GM23338 (cell line): ENCODE results near the gene CAP1. TPM values are rescaled to one million over a fixed set of nuclear protein-coding genes. Genes with fewer than 3 reads are reported as not detected.

ENCODE experiments used
- ATAC-seq: fragments of 200-7000 bp; cut with Tn5 transposase; 3 replicates; pipeline ENCODE4 v1.9.1; 2020
- DNase-seq: peaks from one replicate; pipeline ENCODE4 v3.0.0-alpha.2; 2015; ENCODE audit warnings: low spot score
- H2AFZ ChIP-seq: fragments of 200-600 bp; sonication (generic); 2 replicates; pipeline ENCODE4 v1.8.0; 2016; ENCODE audit warnings: antibody characterized with exemption, mild to moderate bottlenecking, moderate library complexity
- H3F3A ChIP-seq: fragments of 200-600 bp; sonication (generic); replicated peaks from 2 replicates; pipeline ENCODE4 v1.8.0; 2017; ENCODE audit warnings: antibody characterized with exemption, mixed run types, low read depth
- H3K27ac ChIP-seq: fragments of 200-600 bp; sonication (generic); 2 replicates; pipeline ENCODE4 v1.6.1; 2016; ENCODE audit warnings: low read depth
- H3K27me3 ChIP-seq: fragments of 200-600 bp; sonication (generic); 2 replicates; pipeline ENCODE4 v1.8.0; 2016; ENCODE audit warnings: mild to moderate bottlenecking, mixed run types, moderate library complexity; ENCODE audit not compliant: insufficient read depth
- H3K36me3 ChIP-seq: fragments of 200-600 bp; sonication (generic); 2 replicates; pipeline ENCODE4 v1.8.0; 2016; ENCODE audit warnings: mild to moderate bottlenecking; ENCODE audit not compliant: insufficient read depth
- H3K4me1 ChIP-seq: fragments of 200-600 bp; sonication (generic); 2 replicates; pipeline ENCODE4 v1.8.0; 2016; ENCODE audit warnings: mild to moderate bottlenecking, moderate library complexity; ENCODE audit not compliant: insufficient read depth
- H3K4me2 ChIP-seq: fragments of 200-600 bp; sonication (generic); 2 replicates; pipeline ENCODE4 v1.7.1; 2017; ENCODE audit warnings: mixed run types
- H3K4me3 ChIP-seq: fragments of 200-600 bp; sonication (generic); 2 replicates; pipeline ENCODE4 v1.6.1; 2016; ENCODE audit warnings: mixed run types
- H3K79me2 ChIP-seq: fragments of 200-600 bp; sonication (generic); replicated peaks from 2 replicates; pipeline ENCODE4 v1.8.0; 2017; ENCODE audit warnings: mild to moderate bottlenecking; ENCODE audit not compliant: insufficient read depth
- H3K9me2 ChIP-seq: fragments of 200-600 bp; sonication (generic); 2 replicates; pipeline ENCODE4 v1.8.0; 2017; ENCODE audit not compliant: insufficient read depth
- H4K20me1 ChIP-seq: fragments of 200-600 bp; sonication (generic); replicated peaks from 2 replicates; pipeline ENCODE4 v1.8.0; 2017; ENCODE audit warnings: mild to moderate bottlenecking; ENCODE audit not compliant: insufficient read depth
- H3K27ac Mint-ChIP-seq: 2 replicates; pipeline ENCODE4 v1.8.0; 2020; ENCODE audit warnings: inconsistent platforms, mild to moderate bottlenecking, moderate library complexity, mixed read lengths
- H3K27me3 Mint-ChIP-seq: 3 replicates; pipeline ENCODE4 v1.8.0; 2022; ENCODE audit warnings: low read depth, mild to moderate bottlenecking, moderate library complexity, mixed read lengths, inconsistent platforms; ENCODE audit not compliant: insufficient read depth, poor library complexity
- H3K36me3 Mint-ChIP-seq: 3 replicates; pipeline ENCODE4 v1.8.0; 2021; ENCODE audit warnings: low read depth, mild to moderate bottlenecking, inconsistent platforms, moderate library complexity, mixed read lengths
- H3K4me1 Mint-ChIP-seq: 3 replicates; pipeline ENCODE4 v1.8.0; 2020; ENCODE audit warnings: mild to moderate bottlenecking, inconsistent platforms, mixed read lengths
- H3K4me3 Mint-ChIP-seq: 3 replicates; pipeline ENCODE4 v1.8.0; 2021; ENCODE audit warnings: moderate library complexity, mild to moderate bottlenecking, inconsistent platforms, mixed read lengths
- H3K9me3 Mint-ChIP-seq: 3 replicates; pipeline ENCODE4 v1.8.0; 2020; ENCODE audit warnings: moderate library complexity, mild to moderate bottlenecking, inconsistent platforms, mixed read lengths
- CTCF ChIP-seq, 2 experiments: fragments of 200-600 bp in 1 of 2; sonication (generic) in 1 of 2; conservative IDR thresholded peaks; 2 replicates each; pipeline versions ENCODE4 v1.5.1 to v1.6.1; 2016 to 2017; ENCODE audit warnings: antibody characterized with exemption in 2 of 2, low read depth in 2 of 2, mild to moderate bottlenecking in 2 of 2, moderate library complexity in 1 of 2
- ETS1 ChIP-seq: IDR thresholded peaks from 2 replicates; pipeline ENCODE4 v1.6.1; 2016; ENCODE audit warnings: antibody characterized with exemption
- EZH2 ChIP-seq: fragments of 200-600 bp; sonication (generic); IDR thresholded peaks from one replicate; pipeline ENCODE4 v1.8.0; 2017; ENCODE audit warnings: antibody characterized with exemption, mild to moderate bottlenecking, low read depth; ENCODE audit not compliant: unreplicated experiment
- JUNB ChIP-seq: IDR thresholded peaks from one replicate; pipeline ENCODE4 v1.6.1; 2016; ENCODE audit warnings: antibody characterized with exemption; ENCODE audit not compliant: unreplicated experiment
- NANOG ChIP-seq: IDR thresholded peaks from 2 replicates; pipeline ENCODE4 v1.6.1; 2016; ENCODE audit warnings: antibody characterized with exemption, borderline replicate concordance
- POLR2AphosphoS5 ChIP-seq: IDR thresholded peaks from 2 replicates; pipeline ENCODE4 v1.6.1; 2016; ENCODE audit warnings: antibody characterized with exemption, low read depth
- REST ChIP-seq: IDR thresholded peaks from one replicate; pipeline ENCODE4 v1.6.1; 2018; ENCODE audit warnings: antibody characterized with exemption; ENCODE audit not compliant: unreplicated experiment
- STAT1 ChIP-seq: IDR thresholded peaks from one replicate; pipeline ENCODE4 v1.6.1; 2016; ENCODE audit warnings: antibody characterized with exemption; ENCODE audit not compliant: unreplicated experiment
- ZNF331 ChIP-seq: fragments of 250-450 bp; sonication (Bioruptor Pico); IDR thresholded peaks from 2 replicates; pipeline ENCODE4 v1.5.0; 2020; ENCODE audit warnings: low read depth, mild to moderate bottlenecking, moderate library complexity
- polyA plus RNA-seq: library from polyadenylated mRNA; unstranded; fragments of >200 nt; fragmentation: Nextera tagmentation; extraction: Ambion mirVana; gene quantifications from 2 replicates; pipeline ENCODE4 v1.2.1, GENCODE V29; 2016
- total RNA-seq: library from RNA; depleted of rRNA; stranded (reverse); fragments of >200 nt; shearing (Covaris generic); gene quantifications from 2 replicates; pipeline ENCODE4 v1.2.3, GENCODE V29; 2014

The CAP1 gene
- total and polyA plus RNA-seq, 2 experiments from 2014 or later = 133 to 254 TPM

- Mint-ChIP-seq H3K27ac (no peak overlapping the region), H3K9me3 (peaks cover 5% of the 10 kb centered on the region; the same call in 2 of the 3 replicates), H3K4me1 (peaks cover 11% of the 10 kb centered on the region; the same call in 2 of the 3 replicates), H3K27me3 (no peaks in the 10 kb centered on the region), H3K36me3 (peaks cover 3% of the 10 kb centered on the region; the same call in 2 of the 3 replicates), H3K4me3 (no peak overlapping the region)
- Histone ChIP-seq H4K20me1 (no peaks in the 10 kb centered on the region), H3K4me2 (no peak overlapping the region), H3K27ac (0 out of 2 replicates have a peak overlapping the region, but pooled peaks have one; percentile 12), H3K4me1 (no peaks in the 10 kb centered on the region), H2AFZ (no peak overlapping the region), H3K27me3 (no peaks in the 10 kb centered on the region), H3K79me2 (no peaks in the 10 kb centered on the region), H3K36me3 (no peaks in the 10 kb centered on the region), H3K9me2 (peaks cover 4% of the 10 kb centered on the region; the same call in 1 of the 2 replicates), H3F3A (no peaks in the 10 kb centered on the region), H3K4me3 (no peak overlapping the region)
- DNase-seq (no peak), ATAC-seq (no peak)
- no peak for TF ChIP-seq POLR2AphosphoS5
Measured at GRCh38 chr1:40003156-40004093, 37.1 kb upstream of the CAP1 start.

GRCh38 chr1:40004857-40005256 is 35.7 kb upstream of the CAP1 start:
- peak; percentile 66 for DNase-seq
- Histone ChIP-seq H3K9me2 (peaks cover 4% of the 10 kb centered on the region; the same call in 1 of the 2 replicates), H3K4me3 (no peak overlapping the region), H2AFZ (no peak overlapping the region), H3K36me3 (no peaks in the 10 kb centered on the region), H3K27me3 (no peaks in the 10 kb centered on the region), H3K79me2 (no peaks in the 10 kb centered on the region), H3F3A (no peaks in the 10 kb centered on the region), H3K4me1 (no peaks in the 10 kb centered on the region), H3K4me2 (no peak overlapping the region), H4K20me1 (no peaks in the 10 kb centered on the region), H3K27ac (no peak overlapping the region)
- Mint-ChIP-seq H3K36me3 (no peaks in the 10 kb centered on the region), H3K27ac (no peak overlapping the region), H3K27me3 (no peaks in the 10 kb centered on the region), H3K9me3 (no peaks in the 10 kb centered on the region), H3K4me3 (no peak overlapping the region), H3K4me1 (peaks cover 11% of the 10 kb centered on the region; the same call in 2 of the 3 replicates)
- ATAC-seq = 0 out of 3 replicates have a peak, but pooled peaks have one; percentile 39
- TF ChIP-seq REST (no peak), JUNB (no peak), POLR2AphosphoS5 (no peak), NANOG (no peak), ZNF331 (CRISPR knock-in tag) (no peak), EZH2 (no peak), STAT1 (no peak), CTCF (conservative IDR thresholded peaks at IDR 0.05; ENCODE audit: low read depth in 2 of 2) (no peak), ETS1 (no peak)
